OCI-LY1 (cell line): ENCODE data around the gene IFT43.

ENCODE experiments used
- H2AFZ ChIP-seq: fragments of 200-600 bp; sonication (generic), shearing (Covaris generic); 2 replicates; pipeline ENCODE4 v1.6.0; 2014; ENCODE audit warnings: antibody characterized with exemption, mild to moderate bottlenecking, low read length
- H3F3A ChIP-seq: fragments of 200-600 bp; sonication (generic), shearing (Covaris generic); 2 replicates; pipeline ENCODE4 v1.6.0; 2014; ENCODE audit warnings: mild to moderate bottlenecking, antibody characterized with exemption, low read length, moderate library complexity; ENCODE audit not compliant: insufficient read depth
- H3K27ac ChIP-seq: fragments of 200-600 bp; sonication (generic); 2 replicates; pipeline ENCODE4 v1.5.1; 2014; ENCODE audit warnings: low read length, mixed run types, mild to moderate bottlenecking, low read depth; ENCODE audit not compliant: poor library complexity, severe bottlenecking
- H3K27me3 ChIP-seq: fragments of 200-600 bp; sonication (generic); 2 replicates; pipeline ENCODE4 v1.6.0; 2014; ENCODE audit warnings: antibody characterized with exemption, mild to moderate bottlenecking, low read length, moderate library complexity; ENCODE audit not compliant: insufficient read depth
- H3K36me3 ChIP-seq: fragments of 200-600 bp; sonication (generic); 2 replicates; pipeline ENCODE4 v1.6.1; 2014; ENCODE audit warnings: mild to moderate bottlenecking, antibody characterized with exemption, low read length, moderate library complexity, mixed read lengths; ENCODE audit not compliant: insufficient read depth
- H3K4me1 ChIP-seq: fragments of 200-600 bp; sonication (generic); 2 replicates; pipeline ENCODE4 v1.5.1; 2014; ENCODE audit warnings: mild to moderate bottlenecking, low read length, moderate library complexity; ENCODE audit not compliant: insufficient read depth, severe bottlenecking
- H3K4me2 ChIP-seq: fragments of 200-600 bp; sonication (generic), shearing (Covaris generic); 2 replicates; pipeline ENCODE4 v1.6.1; 2014; ENCODE audit warnings: low read length
- H3K4me3 ChIP-seq: fragments of 200-600 bp; sonication (generic); 2 replicates; pipeline ENCODE4 v1.5.1; 2014; ENCODE audit warnings: low read length, low read depth, mild to moderate bottlenecking, mixed read lengths; ENCODE audit not compliant: poor library complexity, severe bottlenecking
- H3K79me2 ChIP-seq: fragments of 200-600 bp; shearing (Covaris generic); 2 replicates; pipeline ENCODE4 v1.6.1; 2016; ENCODE audit warnings: mixed run types, low read length, mixed read lengths; ENCODE audit not compliant: insufficient read depth
- H3K9ac ChIP-seq: fragments of 200-600 bp; sonication (generic), shearing (Covaris generic); 2 replicates; pipeline ENCODE4 v1.6.1; 2014; ENCODE audit warnings: mild to moderate bottlenecking, low read length, mixed read lengths
- H3K9me2 ChIP-seq: fragments of 200-600 bp; sonication (generic), shearing (Covaris generic); 2 replicates; pipeline ENCODE4 v1.6.1; 2014; ENCODE audit warnings: low read depth, mild to moderate bottlenecking, low read length, mixed read lengths
- H3K9me3 ChIP-seq: fragments of 200-600 bp; shearing (Covaris generic); 2 replicates; pipeline ENCODE4 v1.6.1; 2014; ENCODE audit warnings: low read length, mixed read lengths
- H4K20me1 ChIP-seq: fragments of 200-600 bp; sonication (generic), shearing (Covaris generic); 2 replicates; pipeline ENCODE4 v1.6.0; 2016; ENCODE audit warnings: mild to moderate bottlenecking, low read length; ENCODE audit not compliant: insufficient read depth
- EZH2 ChIP-seq: fragments of 200-600 bp; sonication (generic), shearing (Covaris generic); IDR thresholded peaks from 2 replicates; pipeline ENCODE4 v1.8.0; 2017; ENCODE audit warnings: borderline replicate concordance, mixed run types, mild to moderate bottlenecking, antibody characterized with exemption, low read length, moderate library complexity, mixed read lengths
- TF ChIP-seq, protein P1 (sequence below): fragments of 200-600 bp; sonication (generic), shearing (Covaris generic); IDR thresholded peaks from 2 replicates; pipeline ENCODE4 v1.5.1; 2017; ENCODE audit warnings: mild to moderate bottlenecking, antibody characterized with exemption, low read length, moderate library complexity, mixed read lengths

IFT43 gene

DNA sequence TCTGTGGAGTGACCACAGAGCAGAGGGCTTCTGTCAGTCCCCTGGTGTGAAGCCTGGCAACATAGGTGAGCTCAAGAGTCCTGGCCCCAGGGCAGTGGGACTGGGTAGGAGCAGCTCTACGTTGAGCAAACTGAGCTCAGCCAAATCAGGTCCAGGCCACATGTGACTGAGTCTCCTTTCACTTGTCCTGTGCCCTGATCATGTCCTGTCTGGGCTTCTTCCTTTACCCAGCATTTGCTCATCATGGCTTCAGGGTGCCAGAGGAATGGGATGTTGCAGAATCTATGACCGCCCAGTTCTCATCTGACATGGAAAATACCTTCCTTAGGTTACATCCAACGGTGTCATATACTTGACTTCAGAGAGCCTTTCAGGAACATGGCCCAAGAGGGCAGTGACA is 99.8 kb downstream of the IFT43 start:
- no peak overlapping the region for H2AFZ ChIP-seq
- no peaks in the 10 kb centered on the region for H3K9me2 ChIP-seq
- H3K9ac ChIP-seq: no peak overlapping the region
- no peak overlapping the region for H3K4me2 ChIP-seq
- no peaks in the 10 kb centered on the region for H3K79me2 ChIP-seq
- H3K4me3 ChIP-seq: no peak overlapping the region
- H3K27ac ChIP-seq: no peak overlapping the region
- H3F3A ChIP-seq: no peaks in the 10 kb centered on the region
- no peaks in the 10 kb centered on the region for H3K27me3 ChIP-seq
- H3K36me3 ChIP-seq: no peaks in the 10 kb centered on the region
- no peaks in the 10 kb centered on the region for H3K4me1 ChIP-seq
- no peaks in the 10 kb centered on the region for H4K20me1 ChIP-seq
- no peaks in the 10 kb centered on the region for H3K9me3 ChIP-seq
- TF ChIP-seq, protein P1, sequence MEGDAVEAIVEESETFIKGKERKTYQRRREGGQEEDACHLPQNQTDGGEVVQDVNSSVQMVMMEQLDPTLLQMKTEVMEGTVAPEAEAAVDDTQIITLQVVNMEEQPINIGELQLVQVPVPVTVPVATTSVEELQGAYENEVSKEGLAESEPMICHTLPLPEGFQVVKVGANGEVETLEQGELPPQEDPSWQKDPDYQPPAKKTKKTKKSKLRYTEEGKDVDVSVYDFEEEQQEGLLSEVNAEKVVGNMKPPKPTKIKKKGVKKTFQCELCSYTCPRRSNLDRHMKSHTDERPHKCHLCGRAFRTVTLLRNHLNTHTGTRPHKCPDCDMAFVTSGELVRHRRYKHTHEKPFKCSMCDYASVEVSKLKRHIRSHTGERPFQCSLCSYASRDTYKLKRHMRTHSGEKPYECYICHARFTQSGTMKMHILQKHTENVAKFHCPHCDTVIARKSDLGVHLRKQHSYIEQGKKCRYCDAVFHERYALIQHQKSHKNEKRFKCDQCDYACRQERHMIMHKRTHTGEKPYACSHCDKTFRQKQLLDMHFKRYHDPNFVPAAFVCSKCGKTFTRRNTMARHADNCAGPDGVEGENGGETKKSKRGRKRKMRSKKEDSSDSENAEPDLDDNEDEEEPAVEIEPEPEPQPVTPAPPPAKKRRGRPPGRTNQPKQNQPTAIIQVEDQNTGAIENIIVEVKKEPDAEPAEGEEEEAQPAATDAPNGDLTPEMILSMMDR: no peak
- TF ChIP-seq EZH2: no peak

DNA sequence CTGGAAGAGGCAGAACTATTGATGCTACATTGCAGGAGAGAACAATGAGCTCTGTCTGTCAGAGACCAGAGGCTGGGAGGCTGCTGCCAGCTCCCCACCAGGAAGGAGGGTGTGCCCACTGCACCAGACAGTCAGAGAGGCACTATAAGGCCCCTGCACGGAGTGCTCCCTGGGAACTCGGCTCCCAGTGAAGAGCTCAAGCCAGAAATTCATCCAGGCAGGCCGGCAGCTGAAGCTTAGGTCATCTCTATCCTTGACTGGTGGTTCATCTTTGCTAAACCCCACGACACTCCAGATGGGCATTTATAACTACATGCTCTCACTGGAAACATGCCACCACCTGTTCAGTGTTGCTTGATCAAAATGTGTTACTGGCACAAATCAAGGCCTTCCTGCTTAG is 101.1 kb downstream of the IFT43 start:
- H3F3A ChIP-seq: no peaks in the 10 kb centered on the region
- H2AFZ ChIP-seq: no peak overlapping the region
- no peaks in the 10 kb centered on the region for H3K36me3 ChIP-seq
- H3K79me2 ChIP-seq: no peaks in the 10 kb centered on the region
- no peaks in the 10 kb centered on the region for H3K27me3 ChIP-seq
- H4K20me1 ChIP-seq: no peaks in the 10 kb centered on the region
- H3K27ac ChIP-seq: no peak overlapping the region
- no peak overlapping the region for H3K4me2 ChIP-seq
- H3K4me3 ChIP-seq: no peak overlapping the region
- no peak overlapping the region for H3K9ac ChIP-seq
- no peaks in the 10 kb centered on the region for H3K9me3 ChIP-seq
- TF ChIP-seq EZH2: no peak
- TF ChIP-seq, protein P1: no peak
- H3K9me2 ChIP-seq: no peaks in the 10 kb centered on the region
- no peaks in the 10 kb centered on the region for H3K4me1 ChIP-seq

DNA sequence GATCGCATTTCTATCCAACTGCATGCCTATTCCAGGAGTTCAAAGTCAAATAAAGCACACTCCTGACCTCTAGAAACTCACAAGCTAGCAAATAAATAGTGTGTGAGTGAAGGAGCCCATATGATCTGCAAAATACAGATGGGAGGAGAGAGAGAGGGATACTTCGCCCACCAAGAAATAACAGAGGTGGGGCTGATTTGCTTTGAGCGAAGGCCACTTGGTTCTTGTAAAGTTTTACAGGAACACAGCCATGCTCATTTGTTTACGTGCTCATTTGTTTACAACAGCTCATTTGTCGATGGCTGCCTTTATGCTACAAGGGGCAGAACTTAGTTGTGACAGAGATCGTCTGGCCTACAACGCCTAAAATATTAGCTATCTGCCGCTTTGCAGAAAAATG is 102.8 kb downstream of the IFT43 start:
- H3K27me3 ChIP-seq: no peaks in the 10 kb centered on the region
- H3K79me2 ChIP-seq: no peaks in the 10 kb centered on the region
- no peaks in the 10 kb centered on the region for H3K36me3 ChIP-seq
- H3K9me3 ChIP-seq: no peaks in the 10 kb centered on the region
- H2AFZ ChIP-seq: no peak overlapping the region
- H3K4me2 ChIP-seq: no peak overlapping the region
- no peak overlapping the region for H3K4me3 ChIP-seq
- H3K4me1 ChIP-seq: no peaks in the 10 kb centered on the region
- no peaks in the 10 kb centered on the region for H3K9me2 ChIP-seq
- no peak overlapping the region for H3K9ac ChIP-seq
- no peaks in the 10 kb centered on the region for H3F3A ChIP-seq
- H3K27ac ChIP-seq: no peak overlapping the region
- TF ChIP-seq, protein P1: no peak
- no peak for TF ChIP-seq EZH2
- no peaks in the 10 kb centered on the region for H4K20me1 ChIP-seq
